Adrenal gland (tissue), 12 donors: ENCODE results near the gene NELFB. TPM values are rescaled to one million over a fixed set of nuclear protein-coding genes. Genes with fewer than 3 reads are reported as not detected.
A peak's percentile ranks its signal among the peaks of the same experiment; 100 is the strongest.

ENCODE experiments used
- DNase-seq, 7 donors: peaks; one replicate each; pipeline ENCODE4 v3.0.0-alpha.2; 2019 to 2020
- H3K27ac ChIP-seq, 5 donors: fragments of 200-600 bp; sonication (generic) in 4 of 5; 1 replicate in 3 of 5; 2 replicates in 2 of 5; pipeline versions ENCODE4 v1.5.1 to v1.8.0; 2016 to 2020; ENCODE audit warnings: mild to moderate bottlenecking in 1 of 5
- H3K27me3 ChIP-seq: fragments of 200-600 bp; 2 replicates; pipeline ENCODE4 v1.8.0; 2021
- H3K36me3 ChIP-seq, 2 donors: fragments of 200-600 bp; replicated peaks in 1 of 2; 1 replicate in 1 of 2; 2 replicates in 1 of 2; pipeline versions ENCODE4 v1.5.1 to v1.8.0; 2018 to 2022
- H3K4me1 ChIP-seq, 2 donors: fragments of 200-600 bp; replicated peaks in 1 of 2; 1 replicate in 1 of 2; 2 replicates in 1 of 2; pipeline versions ENCODE4 v1.5.1 to v1.8.0; 2018 to 2021
- H3K4me3 ChIP-seq, 4 donors: fragments of 200-600 bp; sonication (generic) in 3 of 4; one replicate each; pipeline ENCODE4 v1.5.1; 2016 to 2018
- H3K9me3 ChIP-seq, 3 donors: fragments of 200-600 bp; sonication (generic) in 1 of 3; replicated peaks in 1 of 3; 1 replicate in 2 of 3; 2 replicates in 1 of 3; pipeline versions ENCODE4 v1.5.1 to v1.8.0; 2016 to 2021
- POLR2A ChIP-seq, 2 donors: fragments of 450-650 bp; IDR thresholded peaks; one replicate each; pipeline ENCODE4 v1.6.1; 2017; ENCODE audit warnings: antibody characterized with exemption in 2 of 2, mild to moderate bottlenecking in 2 of 2, moderate library complexity in 1 of 2
- WGBS, 4 donors: extraction: QIAGEN DNeasy Blood & Tissue Kit in 2 of 4; methylation state at CpG; one replicate each; pipeline versions ENCODE4 v1.1.5 to v1.1.7; 2013 to 2017; 5-methylcytosine and 5-hydroxymethylcytosine counted together
- intact Hi-C, 2 donors: fragments of 100-400 bp; cut with DNase I; formaldehyde crosslinking; loops; one replicate each; pipeline versions ENCODE4 v1.14.1 to v1.15.0; 2022 to 2023
- polyA plus RNA-seq, 3 donors: library from polyadenylated mRNA; stranded (reverse); fragments of 200-250 nt in 2 of 3; fragments of 350-450 nt in 1 of 3; fragmentation: Illumina TruSeq in 1 of 3; extraction: RNeasy Lipid Tissue Mini Kit (QIAGEN cat#74804) in 1 of 3; gene quantifications; one replicate each; pipeline ENCODE4 v1.2.3, GENCODE V29; 2013 to 2014
- total RNA-seq, 9 donors: library from RNA; depleted of rRNA in 4 of 9; stranded (reverse); fragments of >200 nt in 4 of 9; fragments of 120-200 nt in 1 of 9; fragmentation: NEBNext Ultra II Directional in 1 of 9; extraction: Animal tissue kit (Norgen Biotek cat#: 25700) in 1 of 9; gene quantifications; one replicate each; pipeline versions ENCODE4 v1.1.0 to v1.2.4, GENCODE V29; 2013 to 2023
- TF ChIP-seq, protein P1 (sequence below), 6 experiments: fragments of 450-650 bp in 4 of 6; fragments of 200-600 bp in 2 of 6; sonication (generic) in 1 of 6; IDR thresholded peaks; 1 replicate in 5 of 6; 2 replicates in 1 of 6; pipeline versions ENCODE4 v1.5.1 to v1.8.0; 2016 to 2021; ENCODE audit warnings: antibody characterized with exemption in 6 of 6, mild to moderate bottlenecking in 2 of 6, moderate library complexity in 1 of 6
- donor health status: healthy with polysubstance abuse.
- donor health status: Bipolar disorder and iron deficiency.
- donor health status: DM: yes; HTN: yes; CAD: no.
- donor health status: DM: no; HTN: no; CAD: no.
- donor health status: DM: no; HTN: no; CAD: no.
- donor health status: DM: yes; HTN: yes; CAD: no.

Gene NELFB
- total and polyA plus RNA-seq, 12 donors: 10.9 to 56.3 (median 36.9) TPM

DNA sequence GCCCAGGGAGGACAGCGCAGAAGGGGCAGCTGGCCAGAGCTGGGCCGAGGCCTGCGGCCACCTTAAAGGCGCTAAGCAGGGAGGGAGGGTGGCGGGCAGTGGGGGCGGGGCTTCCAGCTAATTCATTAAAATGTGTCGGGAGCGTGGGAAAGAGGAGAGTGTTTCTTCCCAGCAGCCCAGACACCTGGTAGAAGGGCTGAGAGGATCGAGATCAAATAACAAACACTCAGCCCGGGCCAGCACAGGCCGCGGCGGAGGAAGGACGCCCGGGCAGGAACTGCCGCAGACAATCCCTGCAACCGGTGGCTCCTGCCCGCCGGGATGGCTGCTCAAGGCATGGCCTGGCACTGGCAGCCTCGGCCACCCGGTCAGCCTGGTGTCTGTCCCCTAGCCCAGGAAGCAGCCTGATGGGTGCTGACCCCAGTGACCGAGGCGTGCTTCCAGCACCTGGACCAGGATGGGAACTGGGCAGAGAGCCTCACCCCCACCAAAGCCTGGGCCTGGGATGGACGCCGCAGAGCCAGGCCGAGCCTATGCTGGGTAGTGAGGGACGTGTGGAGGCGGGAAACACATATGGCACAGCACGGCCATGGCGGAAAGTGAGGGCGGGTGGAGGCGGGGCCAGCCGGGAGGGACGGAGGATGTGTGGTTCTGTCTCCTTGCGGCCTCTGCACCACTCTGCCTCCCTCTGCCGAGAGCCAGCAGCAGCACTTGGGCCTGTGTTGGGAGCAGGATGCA, 50.1 kb downstream of the NELFB start:
- no peaks in the 10 kb centered on the region for H3K9me3 ChIP-seq
- peak overlapping the region in 1 of 4 donors; percentile 5 for H3K4me3 ChIP-seq
- WGBS, 4 donors: 20 to 38% (median 34%) methylated on average over 12 to 36 of the region's 36 CpGs
- no peaks in the 10 kb centered on the region for H3K36me3 ChIP-seq
- intact Hi-C loops: no loop called here
- peak in 5 of 7 donors; percentile 37 to 56 (median 42) for DNase-seq
- peak overlapping the region in 3 of 5 donors; percentile 26 to 86 (median 47) for H3K27ac ChIP-seq
- peaks cover 7 to 38% of the 10 kb centered on the region in 2 donors for H3K4me1 ChIP-seq
- TF ChIP-seq, protein P1, sequence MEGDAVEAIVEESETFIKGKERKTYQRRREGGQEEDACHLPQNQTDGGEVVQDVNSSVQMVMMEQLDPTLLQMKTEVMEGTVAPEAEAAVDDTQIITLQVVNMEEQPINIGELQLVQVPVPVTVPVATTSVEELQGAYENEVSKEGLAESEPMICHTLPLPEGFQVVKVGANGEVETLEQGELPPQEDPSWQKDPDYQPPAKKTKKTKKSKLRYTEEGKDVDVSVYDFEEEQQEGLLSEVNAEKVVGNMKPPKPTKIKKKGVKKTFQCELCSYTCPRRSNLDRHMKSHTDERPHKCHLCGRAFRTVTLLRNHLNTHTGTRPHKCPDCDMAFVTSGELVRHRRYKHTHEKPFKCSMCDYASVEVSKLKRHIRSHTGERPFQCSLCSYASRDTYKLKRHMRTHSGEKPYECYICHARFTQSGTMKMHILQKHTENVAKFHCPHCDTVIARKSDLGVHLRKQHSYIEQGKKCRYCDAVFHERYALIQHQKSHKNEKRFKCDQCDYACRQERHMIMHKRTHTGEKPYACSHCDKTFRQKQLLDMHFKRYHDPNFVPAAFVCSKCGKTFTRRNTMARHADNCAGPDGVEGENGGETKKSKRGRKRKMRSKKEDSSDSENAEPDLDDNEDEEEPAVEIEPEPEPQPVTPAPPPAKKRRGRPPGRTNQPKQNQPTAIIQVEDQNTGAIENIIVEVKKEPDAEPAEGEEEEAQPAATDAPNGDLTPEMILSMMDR (IDR thresholded peaks at IDR 0.05): no peak
- TF ChIP-seq POLR2A (IDR thresholded peaks at IDR 0.05): no peak
- peaks cover 14% of the 10 kb centered on the region for H3K27me3 ChIP-seq

DNA sequence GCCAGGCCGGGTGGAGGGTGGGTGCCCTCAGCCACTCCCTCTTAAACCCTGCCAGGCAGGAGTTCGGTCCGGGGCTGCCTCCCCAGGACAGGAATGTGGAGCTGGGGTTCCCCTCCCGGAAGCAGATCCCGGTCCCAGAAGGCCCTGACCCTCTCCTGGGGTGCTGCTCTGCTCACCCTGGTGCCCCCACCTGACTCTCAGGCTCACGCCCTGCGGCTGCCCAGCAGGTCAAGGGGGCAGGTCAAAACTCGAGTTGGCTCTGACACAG, 50.6 kb downstream of the NELFB start:
- H3K36me3 ChIP-seq: no peaks in the 10 kb centered on the region
- H3K4me3 ChIP-seq: peak overlapping the region in 1 of 4 donors; percentile 5
- intact Hi-C loops: no loop called here
- peak overlapping the region in 4 of 5 donors; percentile 6 to 86 (median 36) for H3K27ac ChIP-seq
- TF ChIP-seq, protein P1 (IDR thresholded peaks at IDR 0.05): no peak
- no peak for TF ChIP-seq POLR2A (IDR thresholded peaks at IDR 0.05)
- 0 to 40% (median 32%) methylated on average over 1 to 8 of the region's 8 CpGs for WGBS, 4 donors
- no peak for DNase-seq
- H3K9me3 ChIP-seq: no peaks in the 10 kb centered on the region
- peaks cover 7 to 33% of the 10 kb centered on the region in 2 donors for H3K4me1 ChIP-seq
- H3K27me3 ChIP-seq: peaks cover 14% of the 10 kb centered on the region

DNA sequence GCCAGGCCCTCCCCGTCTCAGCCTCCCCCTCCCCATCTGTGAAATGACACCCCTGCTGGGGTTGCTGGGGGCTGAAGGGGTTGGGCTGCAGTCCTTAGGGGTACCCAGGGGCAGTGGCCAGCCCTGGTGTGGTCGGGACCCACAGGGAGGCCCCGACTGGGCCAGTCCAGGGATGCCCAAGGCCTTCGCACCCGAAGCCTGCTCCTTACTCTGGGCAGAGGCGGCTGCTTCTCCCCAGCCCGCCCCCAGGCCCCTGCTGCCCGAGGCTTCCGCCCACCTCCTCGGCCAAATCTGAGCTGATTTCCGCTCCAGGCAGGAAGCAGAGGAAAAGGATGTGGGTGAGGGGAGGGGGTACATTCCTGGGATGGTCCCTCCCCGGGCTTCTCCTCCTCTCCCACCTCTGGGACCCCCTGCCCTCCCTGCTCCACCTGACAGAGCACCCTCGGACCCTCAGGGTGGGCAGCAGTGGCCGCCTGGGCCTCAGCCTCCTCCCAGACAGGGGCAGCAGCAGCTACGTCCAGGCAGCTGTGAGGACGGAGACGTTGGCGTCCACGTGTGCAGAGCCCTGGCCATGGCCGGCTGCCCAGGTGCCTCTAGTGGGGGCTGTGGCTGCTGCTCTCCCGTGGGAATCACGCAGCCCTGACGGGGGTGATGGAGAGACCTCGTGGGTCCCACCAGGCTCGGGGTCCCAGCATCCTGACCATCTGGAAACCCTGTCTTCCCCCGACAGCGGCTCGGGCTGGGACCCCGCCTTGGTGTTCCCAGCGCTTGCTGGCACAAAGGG, 51.1 kb downstream of the NELFB start:
- DNase-seq: peak in 4 of 7 donors; percentile 15 to 40 (median 26)
- 0 to 32% (median 26%) methylated on average over 1 to 30 of the region's 30 CpGs for WGBS, 4 donors
- intact Hi-C loops: no loop called here
- TF ChIP-seq POLR2A (IDR thresholded peaks at IDR 0.05): no peak
- TF ChIP-seq, protein P1 (IDR thresholded peaks at IDR 0.05): no peak
- H3K9me3 ChIP-seq: no peaks in the 10 kb centered on the region
- H3K27me3 ChIP-seq: peaks cover 14% of the 10 kb centered on the region
- peaks cover 7 to 30% of the 10 kb centered on the region in 2 donors for H3K4me1 ChIP-seq
- no peak overlapping the region for H3K4me3 ChIP-seq
- no peaks in the 10 kb centered on the region for H3K36me3 ChIP-seq
- H3K27ac ChIP-seq: peak overlapping the region in 4 of 5 donors; percentile 6 to 86 (median 36)

DNA sequence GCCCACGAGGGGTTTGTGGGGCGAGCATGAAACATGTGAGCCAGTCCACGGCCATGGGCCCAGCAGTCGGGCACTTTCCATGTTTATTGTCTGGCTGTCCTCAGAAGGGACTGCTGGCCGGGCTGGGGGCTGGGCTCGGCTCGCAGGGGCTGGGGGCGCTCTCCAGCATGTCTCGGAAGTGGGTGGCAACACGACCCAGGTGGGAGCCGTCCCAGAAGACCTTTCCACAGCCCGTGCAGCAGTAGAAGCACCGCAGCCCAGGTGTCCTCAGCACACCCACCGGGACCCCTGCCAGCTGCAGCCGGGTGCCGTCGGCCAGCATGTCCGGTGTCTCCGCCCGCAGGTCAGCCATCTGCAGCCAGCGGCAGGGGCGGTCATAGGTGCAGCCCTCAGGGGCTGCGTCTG, 51.7 kb downstream of the NELFB start:
- H3K27ac ChIP-seq: peak overlapping the region in 1 of 5 donors; percentile 86
- 33 to 36% (median 35%) methylated on average over 3 to 23 of the region's 23 CpGs; no CpG with 5 or more reads in 1 of the 4 donors for WGBS, 4 donors
- peak in 3 of 7 donors; percentile 11 to 35 (median 33) for DNase-seq
- no peak overlapping the region for H3K4me3 ChIP-seq
- H3K9me3 ChIP-seq: no peaks in the 10 kb centered on the region
- H3K27me3 ChIP-seq: peaks cover 14% of the 10 kb centered on the region
- TF ChIP-seq, protein P1 (IDR thresholded peaks at IDR 0.05): no peak
- no peak for TF ChIP-seq POLR2A (IDR thresholded peaks at IDR 0.05)
- H3K4me1 ChIP-seq: peaks cover 7 to 26% of the 10 kb centered on the region in 2 donors
- H3K36me3 ChIP-seq: no peaks in the 10 kb centered on the region
- intact Hi-C loops: no loop called here
